ENCODE results near the gene EPAS1. TPM values are rescaled to one million over a fixed set of nuclear protein-coding genes. Genes with fewer than 3 reads are reported as not detected.

EPAS1 gene
- total RNA-seq, 2 experiments from 2014 or later = 4.2 to 5.4 TPM

GRCh38 chr2:46387886-46388515 is 90.8 kb downstream of the EPAS1 start:
- H3K9me3 Mint-ChIP-seq = no peaks in the 10 kb centered on the region
- H3K4me3 ChIP-seq (ENCODE audit: low read length) = no peak overlapping the region
- no peaks in the 10 kb centered on the region for H3K36me3 ChIP-seq (ENCODE audit: insufficient read depth, low read length)
- no peak overlapping the region for H3K27ac Mint-ChIP-seq
- no peaks in the 10 kb centered on the region for H3K36me3 Mint-ChIP-seq (ENCODE audit: low read depth)
- H3K27ac ChIP-seq (ENCODE audit: low read depth in 1 of 2, low read length in 2 of 2) = no peak overlapping the region
- no peak for TF ChIP-seq CTCF (IDR thresholded peaks at IDR 0.05)
- H3K27me3 ChIP-seq (ENCODE audit: control insufficient read depth in 1 of 2, insufficient read depth in 2 of 2, low read length in 2 of 2) = no peaks in the 10 kb centered on the region
- H3K4me1 Mint-ChIP-seq (ENCODE audit: low read depth) = no peaks in the 10 kb centered on the region
- intact Hi-C loops (cut with DNase I, micrococcal nuclease) = no loop called here
- DNase-seq (no peak), ATAC-seq (ENCODE audit: poor library complexity) (no peak)
- CTCF ChIA-PET = no interaction called here
- H3K4me1 ChIP-seq (ENCODE audit: insufficient read depth, low read length) = peaks cover 2% of the 10 kb centered on the region
- POLR2A ChIA-PET = no interaction called here
- no peaks in the 10 kb centered on the region for H3K9me3 ChIP-seq (ENCODE audit: control insufficient read depth in 1 of 2, insufficient read depth in 1 of 2, low read length in 2 of 2)
- H3K4me3 Mint-ChIP-seq = no peak overlapping the region
- H3K27me3 Mint-ChIP-seq = peaks cover 12% of the 10 kb centered on the region

GRCh38 chr2:46388881-46389280 is 91.7 kb downstream of the EPAS1 start:
- CTCF ChIA-PET = no interaction called here
- intact Hi-C loops (cut with DNase I, micrococcal nuclease) = no loop called here
- no peak overlapping the region for H3K4me3 ChIP-seq (ENCODE audit: low read length)
- no peak for ATAC-seq (ENCODE audit: poor library complexity)
- no peaks in the 10 kb centered on the region for H3K27me3 ChIP-seq (ENCODE audit: control insufficient read depth in 1 of 2, insufficient read depth in 2 of 2, low read length in 2 of 2)
- no peaks in the 10 kb centered on the region for H3K9me3 ChIP-seq (ENCODE audit: control insufficient read depth in 1 of 2, insufficient read depth in 1 of 2, low read length in 2 of 2)
- no peak for DNase-seq
- no peak for TF ChIP-seq CTCF (IDR thresholded peaks at IDR 0.05)
- no peak overlapping the region for H3K27ac ChIP-seq (ENCODE audit: low read depth in 1 of 2, low read length in 2 of 2)
- no peak overlapping the region for H3K27ac Mint-ChIP-seq
- no peaks in the 10 kb centered on the region for H3K4me1 Mint-ChIP-seq (ENCODE audit: low read depth)
- peaks cover 12% of the 10 kb centered on the region for H3K27me3 Mint-ChIP-seq
- no peaks in the 10 kb centered on the region for H3K36me3 Mint-ChIP-seq (ENCODE audit: low read depth)
- no peak overlapping the region for H3K4me3 Mint-ChIP-seq
- H3K4me1 ChIP-seq (ENCODE audit: insufficient read depth, low read length) = peaks cover 2% of the 10 kb centered on the region
- no peaks in the 10 kb centered on the region for H3K36me3 ChIP-seq (ENCODE audit: insufficient read depth, low read length)
- H3K9me3 Mint-ChIP-seq = no peaks in the 10 kb centered on the region
- POLR2A ChIA-PET = no interaction called here

GRCh38 chr2:46389417-46389916 is 92.3 kb downstream of the EPAS1 start:
- Histone ChIP-seq H3K4me1 (ENCODE audit: insufficient read depth, low read length) (peaks cover 2% of the 10 kb centered on the region), H3K36me3 (ENCODE audit: insufficient read depth, low read length) (no peaks in the 10 kb centered on the region), H3K4me3 (ENCODE audit: low read length) (no peak overlapping the region), H3K9me3 (ENCODE audit: control insufficient read depth in 1 of 2, insufficient read depth in 1 of 2, low read length in 2 of 2) (no peaks in the 10 kb centered on the region), H3K27me3 (ENCODE audit: control insufficient read depth in 1 of 2, insufficient read depth in 2 of 2, low read length in 2 of 2) (no peaks in the 10 kb centered on the region), H3K27ac (ENCODE audit: low read depth in 1 of 2, low read length in 2 of 2) (no peak overlapping the region)
- H3K4me3 Mint-ChIP-seq = no peak overlapping the region
- no peaks in the 10 kb centered on the region for H3K36me3 Mint-ChIP-seq (ENCODE audit: low read depth)
- no peaks in the 10 kb centered on the region for H3K9me3 Mint-ChIP-seq
- TF ChIP-seq CTCF (IDR thresholded peaks at IDR 0.05) = no peak
- peaks cover 12% of the 10 kb centered on the region for H3K27me3 Mint-ChIP-seq
- no peak overlapping the region for H3K27ac Mint-ChIP-seq
- ATAC-seq (ENCODE audit: poor library complexity) = no peak
- no peaks in the 10 kb centered on the region for H3K4me1 Mint-ChIP-seq (ENCODE audit: low read depth)
- intact Hi-C loops (cut with DNase I, micrococcal nuclease) = no loop called here
- ChIA-PET POLR2A (no interaction called here), CTCF (no interaction called here)
- no peak for DNase-seq

Measured in CD4-positive, alpha-beta T cell (primary cell).